Adrenal gland (tissue), 12 donors: ENCODE data around the gene GMDS. TPM values are rescaled to one million over a fixed set of nuclear protein-coding genes. Genes with fewer than 3 reads are reported as not detected.

Source experiments
- DNase-seq, 7 donors: peaks; one replicate each; pipeline ENCODE4 v3.0.0-alpha.2; 2019 to 2020
- H3K27ac ChIP-seq, 5 donors: fragments of 200-600 bp; sonication (generic) in 4 of 5; 1 replicate in 3 of 5; 2 replicates in 2 of 5; pipeline versions ENCODE4 v1.5.1 to v1.8.0; 2016 to 2020; ENCODE audit warnings: mild to moderate bottlenecking in 1 of 5
- H3K27me3 ChIP-seq: fragments of 200-600 bp; 2 replicates; pipeline ENCODE4 v1.8.0; 2021
- H3K36me3 ChIP-seq, 2 donors: fragments of 200-600 bp; replicated peaks in 1 of 2; 1 replicate in 1 of 2; 2 replicates in 1 of 2; pipeline versions ENCODE4 v1.5.1 to v1.8.0; 2018 to 2022
- H3K4me1 ChIP-seq, 2 donors: fragments of 200-600 bp; replicated peaks in 1 of 2; 1 replicate in 1 of 2; 2 replicates in 1 of 2; pipeline versions ENCODE4 v1.5.1 to v1.8.0; 2018 to 2021
- H3K4me3 ChIP-seq, 4 donors: fragments of 200-600 bp; sonication (generic) in 3 of 4; one replicate each; pipeline ENCODE4 v1.5.1; 2016 to 2018
- H3K9me3 ChIP-seq, 3 donors: fragments of 200-600 bp; sonication (generic) in 1 of 3; replicated peaks in 1 of 3; 1 replicate in 2 of 3; 2 replicates in 1 of 3; pipeline versions ENCODE4 v1.5.1 to v1.8.0; 2016 to 2021
- CTCF ChIP-seq, 6 experiments: fragments of 450-650 bp in 4 of 6; fragments of 200-600 bp in 2 of 6; sonication (generic) in 1 of 6; IDR thresholded peaks; 1 replicate in 5 of 6; 2 replicates in 1 of 6; pipeline versions ENCODE4 v1.5.1 to v1.8.0; 2016 to 2021; ENCODE audit warnings: antibody characterized with exemption in 6 of 6, mild to moderate bottlenecking in 2 of 6, moderate library complexity in 1 of 6
- POLR2A ChIP-seq, 2 donors: fragments of 450-650 bp; IDR thresholded peaks; one replicate each; pipeline ENCODE4 v1.6.1; 2017; ENCODE audit warnings: antibody characterized with exemption in 2 of 2, mild to moderate bottlenecking in 2 of 2, moderate library complexity in 1 of 2
- WGBS, 4 donors: extraction: QIAGEN DNeasy Blood & Tissue Kit in 2 of 4; methylation state at CpG; one replicate each; pipeline versions ENCODE4 v1.1.5 to v1.1.7; 2013 to 2017; 5-methylcytosine and 5-hydroxymethylcytosine counted together
- intact Hi-C, 2 donors: fragments of 100-400 bp; cut with DNase I; formaldehyde crosslinking; loops; one replicate each; pipeline versions ENCODE4 v1.14.1 to v1.15.0; 2022 to 2023
- polyA plus RNA-seq, 3 donors: library from polyadenylated mRNA; stranded (reverse); fragments of 200-250 nt in 2 of 3; fragments of 350-450 nt in 1 of 3; fragmentation: Illumina TruSeq in 1 of 3; extraction: RNeasy Lipid Tissue Mini Kit (QIAGEN cat#74804) in 1 of 3; gene quantifications; one replicate each; pipeline ENCODE4 v1.2.3, GENCODE V29; 2013 to 2014
- total RNA-seq, 9 donors: library from RNA; depleted of rRNA in 4 of 9; stranded (reverse); fragments of >200 nt in 4 of 9; fragments of 120-200 nt in 1 of 9; fragmentation: NEBNext Ultra II Directional in 1 of 9; extraction: Animal tissue kit (Norgen Biotek cat#: 25700) in 1 of 9; gene quantifications; one replicate each; pipeline versions ENCODE4 v1.1.0 to v1.2.4, GENCODE V29; 2013 to 2023
- donor health status: healthy with polysubstance abuse.
- donor health status: Bipolar disorder and iron deficiency.
- donor health status: DM: yes; HTN: yes; CAD: no.
- donor health status: DM: no; HTN: no; CAD: no.
- donor health status: DM: no; HTN: no; CAD: no.
- donor health status: DM: yes; HTN: yes; CAD: no.

Gene GMDS
- total and polyA plus RNA-seq, 12 donors, result 8.5 to 39.2 (median 15.2) TPM

DNA sequence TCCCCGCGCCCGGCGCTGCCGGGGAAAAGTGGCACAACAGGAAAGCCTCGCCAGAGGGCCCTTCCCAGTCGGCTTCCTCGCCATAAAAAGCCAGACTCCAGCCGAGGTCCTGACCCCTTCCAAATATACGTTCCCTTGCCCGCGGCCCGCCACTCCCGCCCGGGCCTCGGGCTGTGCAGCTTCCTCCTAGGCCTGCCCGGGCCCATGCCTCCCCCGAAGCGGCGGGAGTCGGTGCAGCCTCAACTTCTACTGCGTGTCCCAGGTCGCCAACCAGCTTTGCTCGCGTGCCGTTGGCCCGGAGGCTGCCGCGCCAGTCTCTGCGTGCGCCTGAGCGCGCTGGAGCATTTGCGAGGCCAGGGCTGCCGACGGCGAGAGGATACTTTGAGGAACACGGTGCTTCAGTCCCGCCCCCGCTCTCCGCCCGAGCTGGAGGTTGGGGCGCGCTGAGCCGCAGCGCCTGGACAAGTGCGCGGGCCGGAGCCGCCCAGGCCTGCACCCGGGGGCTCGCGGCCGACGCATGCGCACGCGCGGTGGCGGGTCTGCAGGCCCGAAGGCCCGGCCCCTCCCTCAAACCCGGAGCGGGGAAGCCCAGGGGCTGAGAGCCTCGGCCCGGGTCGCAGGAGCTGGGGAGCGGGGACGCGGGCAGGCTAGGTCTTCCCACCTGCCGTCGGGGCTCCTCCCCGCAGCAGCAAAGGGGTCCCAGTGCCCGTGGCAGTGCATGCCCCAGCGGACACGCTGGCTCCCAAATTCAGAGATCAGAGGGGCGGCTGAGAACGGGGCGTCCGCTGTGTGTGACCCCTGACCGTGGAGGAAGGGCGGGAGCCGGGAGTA lies 625.5 kb downstream of the GMDS start:
- Histone ChIP-seq H3K27ac (peak overlapping the region in 3 of 5 donors; percentile 18 to 83 (median 59)), H3K4me1 (peaks cover 0 to 16% of the 10 kb centered on the region in 2 donors), H3K4me3 (peak overlapping the region in 1 of 4 donors; percentile 40), H3K36me3 (no peaks in the 10 kb centered on the region), H3K27me3 (peaks cover 9% of the 10 kb centered on the region), H3K9me3 (no peaks in the 10 kb centered on the region)
- intact Hi-C loops, result no loop called here
- no peak for TF ChIP-seq CTCF (IDR thresholded peaks at IDR 0.05)
- no peak for TF ChIP-seq POLR2A (IDR thresholded peaks at IDR 0.05)
- 35 to 50% (median 39%) methylated on average over 25 to 83 of the region's 83 CpGs for WGBS, 4 donors
- DNase-seq, result no peak

GRCh38 chr6:1619098-1619672 lies 626.2 kb downstream of the GMDS start:
- 25 to 52% (median 49%) methylated on average over 14 to 40 of the region's 40 CpGs for WGBS, 4 donors
- intact Hi-C loops, result no loop called here
- TF ChIP-seq POLR2A (IDR thresholded peaks at IDR 0.05), result no peak
- peaks cover 0 to 10% of the 10 kb centered on the region in 2 donors for H3K4me1 ChIP-seq
- DNase-seq, result no peak
- H3K9me3 ChIP-seq, result no peaks in the 10 kb centered on the region
- H3K27ac ChIP-seq, result peak overlapping the region in 2 of 5 donors; percentile 59 to 83
- peaks cover 15% of the 10 kb centered on the region for H3K27me3 ChIP-seq
- no peaks in the 10 kb centered on the region for H3K36me3 ChIP-seq
- H3K4me3 ChIP-seq, result no peak overlapping the region

GRCh38 chr6:1618311-1619097 lies 626.9 kb downstream of the GMDS start:
- peaks cover 16% of the 10 kb centered on the region for H3K27me3 ChIP-seq
- WGBS, 4 donors, result 71 to 79% (median 78%) methylated on average over 18 to 31 of the region's 31 CpGs
- H3K36me3 ChIP-seq, result no peaks in the 10 kb centered on the region
- intact Hi-C loops, result no loop called here
- H3K27ac ChIP-seq, result peak overlapping the region in 2 of 5 donors; percentile 59 to 83
- peak in 1 of 7 donors; percentile 4 for DNase-seq
- no peak overlapping the region for H3K4me3 ChIP-seq
- TF ChIP-seq CTCF (IDR thresholded peaks at IDR 0.05) (no peak), POLR2A (IDR thresholded peaks at IDR 0.05) (no peak)
- H3K4me1 ChIP-seq, result peaks cover 0 to 6% of the 10 kb centered on the region in 2 donors
- no peaks in the 10 kb centered on the region for H3K9me3 ChIP-seq

GRCh38 chr6:1617466-1618310 lies 627.7 kb downstream of the GMDS start:
- peaks cover 20% of the 10 kb centered on the region for H3K27me3 ChIP-seq

More at GRCh38 chr6:1617466-1618310, 627.7 kb downstream of the GMDS start:
- Histone ChIP-seq H3K4me1 (peaks cover 0 to 6% of the 10 kb centered on the region in 2 donors), H3K4me3 (no peak overlapping the region), H3K9me3 (no peaks in the 10 kb centered on the region), H3K27ac (peak overlapping the region in 2 of 5 donors; percentile 59 to 83), H3K36me3 (no peaks in the 10 kb centered on the region)
- no peak for DNase-seq
- intact Hi-C loops, result no loop called here
- WGBS, 4 donors, result 80 to 87% (median 83%) methylated on average over 20 to 21 of the region's 21 CpGs
- TF ChIP-seq POLR2A (IDR thresholded peaks at IDR 0.05) (no peak), CTCF (IDR thresholded peaks at IDR 0.05) (no peak)
